ENCODE results near the gene ARV1. TPM values are rescaled to one million over a fixed set of nuclear protein-coding genes. Genes with fewer than 3 reads are reported as not detected.

ARV1 gene
- total RNA-seq, 1 experiment from 2014 or later = 4.0 TPM

GRCh38 chr1:230948301-230948700 is 30.6 kb upstream of the ARV1 start:
- RAD21 ChIA-PET (ENCODE audit: low non-redundant PET in 1 of 2, low total read pairs in 2 of 2, uncharacterized antibody in 2 of 2, unreplicated experiment in 2 of 2) = no interaction called here
- CTCF ChIA-PET = no interaction called here
- intact Hi-C loops (cut with micrococcal nuclease) = no loop called here

More at GRCh38 chr1:230948301-230948700, 30.6 kb upstream of the ARV1 start:
- no peak overlapping the region for H3K27ac ChIP-seq (ENCODE audit: low read depth, low read length)
- H3K79me2 ChIP-seq (ENCODE audit: insufficient read depth, low read length) = no peaks in the 10 kb centered on the region
- no peak overlapping the region for H3K9ac ChIP-seq (ENCODE audit: low read length)
- ATAC-seq (no peak), DNase-seq (ENCODE audit: low read depth, low spot score) (no peak)
- H3K27me3 ChIP-seq (ENCODE audit: insufficient read depth, low read length) = no peaks in the 10 kb centered on the region
- no peaks in the 10 kb centered on the region for H3K9me2 ChIP-seq (ENCODE audit: insufficient read depth)
- no peak overlapping the region for H2AFZ ChIP-seq (ENCODE audit: low read depth, low read length, poor library complexity, severe bottlenecking)
- no TSS peak for BruUV-seq (replicated peaks)
- no peak overlapping the region for H3K4me3 ChIP-seq (replicated peaks in 1 of 2; ENCODE audit: low read depth in 1 of 2, low read length in 2 of 2)
- no peak overlapping the region for H3K4me2 ChIP-seq (ENCODE audit: low read length)
- TF ChIP-seq CTCF (IDR thresholded peaks at IDR 0.05 in 2 of 3, conservative IDR thresholded peaks at IDR 0.05 in 1 of 3; ENCODE audit: borderline replicate concordance in 1 of 3, insufficient read depth in 1 of 3, low read depth in 2 of 3, low read length in 2 of 3) (no peak), JUND (IDR thresholded peaks at IDR 0.05) (no peak), RAD21 (IDR thresholded peaks at IDR 0.05; ENCODE audit: low read depth) (no peak), EZH2 (IDR thresholded peaks at IDR 0.05) (no peak), REST (IDR thresholded peaks at IDR 0.05; ENCODE audit: low read depth) (no peak), YY1 (IDR thresholded peaks at IDR 0.05; ENCODE audit: extremely low read depth, insufficient replicate concordance, low read depth, low read length) (no peak), TCF7L2 (IDR thresholded peaks at IDR 0.05; ENCODE audit: borderline replicate concordance, extremely low read depth, insufficient read depth, insufficient read length) (no peak), ZNF274 (IDR thresholded peaks at IDR 0.05; ENCODE audit: low read depth, low read length) (no peak), POLR2AphosphoS5 (IDR thresholded peaks at IDR 0.05; ENCODE audit: low read depth, low read length) (no peak), ELF1 (IDR thresholded peaks at IDR 0.05; ENCODE audit: borderline replicate concordance, low read depth) (no peak), FOSL1 (IDR thresholded peaks at IDR 0.05; ENCODE audit: low read depth) (no peak), CBX3 (IDR thresholded peaks at IDR 0.05; ENCODE audit: low read depth) (no peak), EGR1 (IDR thresholded peaks at IDR 0.05; ENCODE audit: low read depth) (no peak), SP1 (IDR thresholded peaks at IDR 0.05; ENCODE audit: low read depth) (no peak), SRF (IDR thresholded peaks at IDR 0.05; ENCODE audit: low read depth) (no peak), POLR2A (IDR thresholded peaks at IDR 0.05; ENCODE audit: borderline replicate concordance, extremely low read depth, insufficient read depth, insufficient read length) (no peak), CEBPB (IDR thresholded peaks at IDR 0.05; ENCODE audit: low read depth) (no peak), ZBTB33 (IDR thresholded peaks at IDR 0.05; ENCODE audit: extremely low read depth, insufficient replicate concordance, low read length) (no peak), ZFX (IDR thresholded peaks at IDR 0.05) (no peak), SIN3A (IDR thresholded peaks at IDR 0.05; ENCODE audit: low read depth) (no peak)
- POLR2A ChIA-PET = no interaction called here
- no peaks in the 10 kb centered on the region for H4K20me1 ChIP-seq (ENCODE audit: insufficient read depth)
- H3K4me1 ChIP-seq (ENCODE audit: control insufficient read depth in 1 of 2, insufficient read depth in 2 of 2, low read length in 2 of 2) = no peaks in the 10 kb centered on the region
- H3K9me3 ChIP-seq (ENCODE audit: control insufficient read depth in 1 of 2, insufficient read depth in 1 of 2, low read depth in 1 of 2, low read length in 2 of 2) = no peaks in the 10 kb centered on the region
- H3K36me3 ChIP-seq (ENCODE audit: control insufficient read depth in 1 of 2, insufficient read depth in 2 of 2, low read length in 2 of 2) = no peaks in the 10 kb centered on the region; a peak in 1 of 4 replicates

Measured in HCT116 (cell line).